Measurements from ENCODE around the gene APEX2. TPM values are rescaled to one million over a fixed set of nuclear protein-coding genes. Genes with fewer than 3 reads are reported as not detected.
A peak's percentile ranks its signal among the peaks of the same experiment; 100 is the strongest.
"Not testable (repeated sequence)": the region's sequence is repeated elsewhere in the genome, so short reads cannot be mapped to it uniquely, and the experiment has no call there.

The APEX2 gene
- total RNA-seq, 1 donor from 2014 or later, result 5.5 TPM

DNA sequence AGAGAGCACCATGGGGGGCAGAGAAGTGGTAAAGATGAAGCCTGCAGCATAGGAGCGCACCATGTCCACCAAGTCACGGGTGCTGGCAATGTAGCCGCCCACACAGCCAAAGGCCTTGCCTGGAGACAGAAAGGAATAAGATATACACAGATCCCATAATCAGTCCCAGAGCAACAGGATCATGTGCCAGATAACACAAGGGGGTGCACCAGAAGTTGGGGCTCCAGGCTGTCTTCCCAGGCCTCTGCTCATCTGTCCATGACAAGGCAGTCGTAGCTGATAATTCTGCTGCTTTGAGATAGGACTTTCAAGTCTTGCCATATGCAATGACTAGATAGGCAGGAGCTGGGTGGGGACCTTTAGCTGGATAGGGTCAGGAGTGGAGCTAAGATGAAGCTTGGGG, 14.7 kb downstream of the APEX2 start:
- no peak for DNase-seq

DNA sequence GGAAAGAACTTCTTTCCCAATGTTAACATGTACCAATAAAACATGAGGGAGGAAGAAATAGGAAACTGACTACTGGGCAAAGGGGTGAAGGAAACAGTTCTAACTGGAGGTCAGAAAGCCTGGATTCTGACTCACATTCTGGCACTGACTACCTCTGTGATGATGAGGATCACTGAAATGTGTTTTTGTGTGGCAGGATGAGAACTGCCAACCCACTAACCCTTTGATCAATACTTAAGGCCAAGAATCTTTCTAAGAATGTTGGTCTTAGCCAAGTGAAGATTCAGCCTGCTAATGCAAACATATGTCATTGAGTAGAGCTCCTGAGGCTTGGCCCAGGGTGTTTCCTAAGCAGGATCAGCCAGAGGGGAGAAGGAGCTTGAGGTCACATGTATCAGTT, 26.0 kb downstream of the APEX2 start:
- DNase-seq, result no peak

DNA sequence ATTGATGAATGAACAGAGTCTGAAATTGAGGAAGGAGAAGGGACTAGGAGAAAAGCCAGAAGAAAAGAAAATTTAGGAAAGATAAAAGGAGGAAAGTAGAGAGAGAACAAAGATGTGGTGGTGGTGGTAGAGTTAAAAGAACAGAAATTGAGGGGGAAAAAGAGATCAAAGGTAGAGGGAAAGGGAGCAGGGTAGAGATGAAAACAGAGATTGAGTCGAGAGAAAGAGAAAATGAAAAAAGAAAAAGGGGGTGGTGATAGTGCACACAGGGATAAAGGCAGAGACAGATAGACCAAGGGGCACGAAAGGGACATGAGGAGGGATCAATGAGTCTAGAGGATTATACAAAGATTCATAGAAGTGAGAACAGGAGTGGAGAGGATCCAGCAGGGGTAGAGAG, 26.7 kb downstream of the APEX2 start:
- DNase-seq, result no peak

DNA sequence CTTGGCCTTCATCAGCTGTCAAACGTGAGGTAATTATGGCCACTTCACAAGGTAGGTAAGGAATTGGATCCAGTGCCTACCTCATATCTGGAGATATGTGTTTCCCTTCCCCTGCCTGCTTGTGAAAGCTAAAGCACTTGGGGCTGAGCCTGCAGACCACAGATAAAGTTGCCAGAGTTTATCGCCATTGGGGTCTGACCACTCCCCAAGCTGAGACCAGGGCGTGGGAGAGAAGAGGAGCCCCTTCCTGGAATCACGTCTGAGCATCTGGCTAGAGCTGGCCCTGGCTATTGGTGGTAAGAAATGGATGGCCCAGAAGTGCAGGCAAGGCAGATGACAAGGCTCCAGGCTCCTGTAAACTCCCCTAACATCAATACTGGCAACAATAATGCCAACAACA, 27.9 kb downstream of the APEX2 start:
- no peak for DNase-seq

DNA sequence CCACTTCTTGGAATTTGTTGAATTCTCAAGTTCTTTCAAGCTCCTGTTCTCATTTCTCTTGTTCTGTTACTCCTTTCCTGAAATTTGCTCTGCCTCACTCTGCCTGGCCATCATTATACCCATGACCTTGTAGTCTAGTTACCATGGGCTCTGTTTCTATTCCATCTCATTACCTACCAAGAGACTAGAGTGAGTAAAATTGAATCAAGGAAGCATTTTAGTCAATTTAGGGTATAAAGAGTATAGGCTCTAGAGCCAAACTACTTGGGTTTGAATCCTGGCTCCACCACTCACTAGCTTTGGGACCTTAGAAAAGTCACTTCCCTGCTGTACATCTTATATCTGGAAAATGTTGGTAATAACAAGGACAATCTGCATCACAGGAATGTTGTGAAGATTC, 28.4 kb downstream of the APEX2 start:
- DNase-seq, result no peak

DNA sequence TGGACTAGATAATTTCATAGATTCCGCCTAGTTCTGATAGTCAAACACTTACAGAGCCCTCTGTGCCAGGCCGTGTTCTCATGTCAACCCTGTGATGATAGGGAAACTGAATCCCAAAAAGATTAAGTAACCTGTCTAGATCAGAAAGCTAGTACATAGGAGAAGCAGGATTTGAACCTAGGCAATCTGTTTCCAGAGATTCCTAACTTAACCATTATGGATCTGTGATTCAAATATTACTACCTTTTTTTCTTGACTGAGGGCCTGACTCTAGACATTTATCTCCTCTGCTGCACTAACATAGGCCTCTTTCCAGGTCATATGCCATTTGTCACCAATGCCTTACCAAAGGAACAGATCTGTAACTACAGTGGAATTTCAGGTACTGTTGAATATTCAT, 29.1 kb downstream of the APEX2 start:
- no peak for DNase-seq

DNA sequence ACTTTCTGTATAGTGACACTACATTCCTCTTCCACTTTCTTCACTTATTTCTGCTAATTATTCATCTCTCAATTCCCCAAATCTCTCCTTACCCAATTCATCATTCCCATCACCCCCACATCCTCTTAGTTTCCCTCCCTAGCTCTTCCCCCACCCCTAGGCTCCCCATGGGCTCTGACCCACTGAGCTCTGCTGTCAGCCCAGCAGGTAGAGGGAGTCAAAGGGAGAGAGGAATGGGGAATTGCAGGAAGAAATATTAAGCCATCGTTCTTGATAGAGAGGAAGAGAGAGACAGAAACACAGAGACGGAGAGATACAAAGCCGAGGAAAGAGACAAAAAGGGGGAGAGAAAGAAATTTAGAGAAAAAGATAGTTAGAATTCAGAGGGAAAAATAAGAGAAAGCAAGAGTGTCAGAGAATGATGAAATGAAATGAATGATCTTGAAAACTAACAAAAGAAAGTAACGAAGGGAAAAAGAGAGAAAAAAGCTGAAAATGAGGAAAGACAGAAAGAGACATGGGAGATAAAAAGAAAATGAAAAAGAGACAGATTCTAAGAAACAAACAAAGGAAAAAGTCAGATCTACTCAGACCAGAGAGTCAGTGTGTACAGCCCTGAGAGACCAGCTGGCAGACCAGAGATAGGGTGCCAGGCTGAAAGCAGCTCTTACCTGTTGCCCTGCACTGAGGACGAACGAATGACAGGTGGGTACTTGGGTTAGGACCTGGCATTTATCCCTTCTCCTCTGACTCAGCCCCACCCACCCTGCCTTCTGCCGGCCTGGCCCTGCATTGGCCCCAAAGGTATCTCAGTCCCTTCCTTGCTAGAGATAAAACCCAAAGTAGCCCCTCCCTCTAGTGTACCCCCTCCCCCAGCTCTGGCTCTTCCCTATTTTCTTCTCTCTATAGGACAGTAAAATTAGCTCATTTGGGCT, 30.4 kb downstream of the APEX2 start, which contains the start of gene ALAS2:
Gene ALAS2 (minus strand): TSS at position 707 of the 935 bp plus-strand sequence. CDS start 4,977 bp downstream, outside the sequence.
- DNase-seq, result no peak

DNA sequence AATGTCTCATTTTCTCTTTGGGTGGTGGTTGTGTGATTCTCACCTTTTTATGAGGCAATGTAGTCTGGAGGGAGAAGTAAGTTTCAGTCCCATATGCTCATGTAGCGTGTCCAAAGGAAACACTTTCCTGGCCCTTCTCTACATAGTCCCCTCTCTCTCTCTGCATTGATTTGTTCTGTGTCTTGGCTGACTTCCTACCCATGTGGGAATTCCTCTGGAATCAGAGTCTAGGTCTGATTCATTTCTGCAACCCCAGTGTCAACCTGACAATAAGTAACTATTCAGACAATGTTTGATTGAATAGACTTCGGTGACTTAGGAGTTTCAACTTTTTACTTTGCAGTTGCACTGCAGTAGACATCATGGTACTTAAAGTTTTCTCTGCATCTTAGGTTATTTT, 33.3 kb downstream of the APEX2 start:
- no peak for DNase-seq

DNA sequence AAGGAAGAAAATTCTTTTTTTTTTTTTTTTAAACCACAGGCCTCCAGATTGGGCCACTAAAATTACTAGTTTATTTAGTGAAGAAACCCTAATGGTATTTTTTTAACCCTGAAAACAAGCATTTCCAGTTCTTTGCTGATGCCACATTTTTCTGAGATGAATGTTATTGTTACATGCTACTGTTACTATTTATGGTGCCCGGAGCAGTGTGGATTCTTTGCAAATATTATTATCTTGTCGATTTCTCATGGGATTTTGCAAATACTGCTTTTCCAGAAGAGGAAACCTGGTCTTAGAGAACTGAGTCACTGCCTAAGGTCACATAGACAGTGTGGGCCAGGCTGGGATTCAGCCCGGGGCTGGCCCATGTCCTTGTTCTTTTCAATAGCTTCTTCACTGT, 39.3 kb downstream of the APEX2 start:
- DNase-seq, result no peak

DNA sequence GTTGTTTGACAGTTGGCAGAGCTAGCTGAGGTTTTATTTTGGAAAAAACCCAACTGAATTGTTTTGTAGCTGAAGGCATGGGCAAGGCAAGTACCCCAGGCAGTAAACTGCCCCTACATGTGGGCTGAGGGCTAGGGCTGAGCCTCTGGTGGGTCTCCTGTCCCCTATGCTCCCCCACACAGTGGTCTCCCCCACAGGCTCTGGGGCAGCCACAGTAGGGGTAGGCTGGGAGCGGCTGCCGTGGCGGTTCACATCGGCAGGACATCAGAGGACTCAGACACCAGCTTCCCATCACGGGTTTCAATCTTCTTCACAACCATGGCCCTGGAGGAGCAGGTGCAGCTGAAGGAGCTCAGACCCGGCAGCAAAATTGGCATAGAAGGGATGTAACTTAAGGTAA, 41.4 kb downstream of the APEX2 start:
- no peak for DNase-seq

DNA sequence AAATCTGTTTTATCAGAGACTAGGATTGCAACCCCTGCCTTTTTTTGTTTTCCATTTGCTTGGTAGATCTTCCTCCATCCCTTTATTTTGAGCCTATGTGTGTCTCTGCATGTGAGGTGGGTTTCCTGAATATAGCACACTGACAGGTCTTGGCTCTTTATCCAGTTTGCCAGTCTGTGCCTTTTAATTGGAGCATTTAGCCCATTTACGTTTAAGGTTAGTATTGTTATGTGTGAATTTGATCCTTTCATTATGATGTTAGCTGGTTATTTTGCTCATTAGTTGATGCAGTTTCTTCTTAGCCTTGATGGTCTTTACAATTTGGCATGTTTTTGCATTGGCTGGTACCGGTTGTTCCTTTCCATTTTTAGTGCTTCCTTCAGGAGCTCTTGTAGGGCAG, 50.4 kb downstream of the APEX2 start:
- DNase-seq, result not testable (repeated sequence)

DNA sequence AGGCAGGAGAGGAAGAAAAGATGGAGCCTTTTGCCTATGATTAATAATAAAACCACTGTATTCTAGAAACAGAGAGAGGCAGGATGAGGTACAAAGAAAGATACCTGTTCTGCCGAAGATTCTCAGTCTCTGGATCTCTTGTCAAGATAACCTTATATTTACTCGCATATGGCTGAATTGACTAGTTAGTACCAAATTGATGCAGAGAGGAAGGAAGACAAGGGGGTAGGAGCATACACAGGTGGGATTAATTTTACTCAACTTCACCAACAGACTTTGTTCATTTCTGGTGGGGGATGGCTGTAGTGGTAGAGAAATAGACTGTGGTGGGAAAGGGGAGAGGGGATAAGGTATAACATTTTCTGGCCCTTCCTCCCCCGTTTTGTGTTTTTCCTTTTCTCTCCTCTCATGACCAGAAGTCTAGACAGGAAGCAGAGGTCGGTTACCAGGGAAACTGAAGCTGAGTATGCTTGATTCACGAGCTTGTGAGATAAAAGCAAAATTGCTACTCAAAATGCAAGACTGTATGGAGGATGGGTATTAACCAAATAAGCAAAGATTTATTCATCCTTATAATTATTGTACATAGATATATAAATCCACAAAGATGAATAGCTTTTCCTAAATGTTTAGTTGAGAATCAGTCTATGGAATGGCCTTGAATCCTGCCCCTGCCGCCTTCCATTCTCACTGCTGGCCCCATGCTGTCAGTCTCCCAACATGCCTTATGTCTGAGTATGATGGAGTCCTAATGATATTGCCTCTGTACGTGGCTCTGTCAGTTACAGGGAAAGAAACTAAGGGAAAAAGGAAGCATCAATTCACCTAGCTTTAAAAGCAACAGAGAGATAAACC, 56.9 kb downstream of the APEX2 start:
- DNase-seq, result peak; percentile 16

DNA sequence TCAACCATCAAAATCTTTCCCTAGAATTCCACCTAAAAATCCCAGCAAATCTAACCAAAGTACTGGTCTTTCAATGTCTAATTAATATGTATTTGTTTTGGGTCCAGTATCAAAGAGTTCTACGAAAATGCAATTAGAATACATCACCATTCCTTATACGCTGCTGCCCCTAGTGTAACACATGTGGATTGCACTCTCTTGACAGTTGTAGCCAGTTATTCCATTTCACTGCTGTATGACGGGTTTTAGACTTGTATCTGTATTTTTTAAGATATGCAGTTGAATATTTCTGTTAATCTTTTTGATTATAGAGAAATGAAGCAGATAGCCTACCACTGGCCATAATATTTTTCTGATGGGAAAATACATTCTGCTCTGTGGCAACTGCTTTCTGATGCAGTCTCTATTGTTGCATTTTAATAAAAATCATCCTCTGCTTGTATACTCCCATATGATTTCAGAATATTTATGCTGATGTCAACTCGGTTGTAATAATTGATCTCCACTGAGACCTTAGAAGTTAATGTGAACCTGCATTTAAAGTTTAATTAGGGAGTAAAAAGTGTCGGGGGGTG, 57.6 kb downstream of the APEX2 start:
- DNase-seq, result peak; percentile 62

Other genes starting within 250 kb of the APEX2 start
- 0.51 TPM for gene ITIH6, start 202.1 kb upstream of the APEX2 start, total RNA-seq
- 803 TPM for gene MAGED2, start 192.6 kb upstream of the APEX2 start, total RNA-seq
- gene TRO, start 79.5 kb upstream of the APEX2 start, total RNA-seq, result 47.0 TPM
- gene PFKFB1, start 6.2 kb upstream of the APEX2 start, total RNA-seq, result 0.21 TPM
- 26.3 TPM for gene ALAS2, start 30.6 kb downstream of the APEX2 start, total RNA-seq
- not detected for gene PAGE2B, start 74.7 kb downstream of the APEX2 start, total RNA-seq
- not detected for gene PAGE2, start 88.7 kb downstream of the APEX2 start, total RNA-seq
- gene PAGE5, start 220.0 kb downstream of the APEX2 start, total RNA-seq, result not detected